Esophagus muscularis mucosa (tissue), 3 donors: ENCODE results near the gene ANKRD6.

Experiments
- CTCF ChIP-seq, 3 experiments: fragments of 200-600 bp in 2 of 3; fragments of 450-650 bp in 1 of 3; sonication (generic) in 2 of 3; IDR thresholded peaks; one replicate each; pipeline ENCODE4 v1.5.1; 2017 to 2019; ENCODE audit warnings: antibody characterized with exemption in 3 of 3, mild to moderate bottlenecking in 2 of 3, moderate library complexity in 1 of 3
- POLR2A ChIP-seq: fragments of 450-650 bp; IDR thresholded peaks from one replicate; pipeline ENCODE4 v1.6.1; 2017; ENCODE audit warnings: antibody characterized with exemption, moderate library complexity, mild to moderate bottlenecking, low read depth

DNA sequence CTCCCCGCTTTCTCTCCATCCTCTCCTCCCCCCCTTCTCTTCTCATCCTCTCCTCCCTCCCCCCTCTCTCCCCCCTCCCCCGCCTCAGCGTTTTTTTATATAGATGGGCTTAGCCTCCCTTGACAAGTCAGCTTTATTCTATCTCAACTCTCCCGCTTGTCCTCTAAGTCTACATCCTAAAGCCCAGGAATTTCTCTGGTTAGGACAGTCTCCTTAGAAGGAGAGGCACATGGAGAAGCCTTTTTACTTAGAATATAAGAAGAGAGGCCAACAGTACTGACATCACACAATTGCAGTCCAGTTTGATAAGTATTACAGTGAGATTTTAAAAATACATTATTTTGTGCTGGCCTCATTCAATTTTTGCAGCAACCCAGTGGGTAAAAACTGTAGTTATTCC, 122.1 kb downstream of the ANKRD6 start:
- TF ChIP-seq POLR2A (no peak), CTCF (IDR thresholded peaks at IDR 0.05) (no peak)
